ENCODE measurements around the gene CDH4. TPM values are rescaled to one million over a fixed set of nuclear protein-coding genes. Genes with fewer than 3 reads are reported as not detected.

CDH4 gene
- total and polyA plus RNA-seq, 2 of the 13 experiments (the other 11 are each of a cell fraction or from before 2014, with no cell fraction given), result not detected

DNA sequence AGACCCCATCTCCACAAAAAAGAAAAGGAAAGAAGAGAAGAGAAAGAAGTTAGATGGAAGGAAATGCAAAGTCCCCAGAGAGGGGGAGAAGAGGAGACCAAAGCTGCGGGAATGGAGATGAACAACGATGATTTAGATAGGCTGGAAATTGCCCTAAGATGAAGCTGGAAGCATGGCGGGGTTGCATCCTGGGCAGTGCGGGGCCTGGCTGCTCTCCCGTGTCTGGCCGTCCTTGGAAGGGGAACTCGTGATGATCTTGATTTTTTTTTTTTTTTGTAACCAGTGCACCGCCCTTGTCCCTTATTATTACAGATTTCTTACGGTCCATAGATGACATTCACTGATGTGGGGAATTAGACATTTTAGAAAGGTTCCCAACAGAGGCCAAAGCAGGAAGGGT is 276.5 kb downstream of the CDH4 start:
- BruUV-seq (replicated peaks), result no TSS peak
- Histone ChIP-seq H3K9me3 (ENCODE audit: low read length) (no peaks in the 10 kb centered on the region), H3K27me3 (ENCODE audit: control insufficient read depth in 1 of 2, insufficient read depth in 2 of 2, low read length in 2 of 2) (peaks cover 8 to 47% of the 10 kb centered on the region in 2 experiments; a peak in 4 of 5 replicates), H4K20me1 (ENCODE audit: insufficient read depth, low read length) (no peaks in the 10 kb centered on the region; the same call in 1 of the 2 replicates), H3K79me2 (ENCODE audit: insufficient read depth, low read length) (no peaks in the 10 kb centered on the region), H3K4me3 (replicated peaks in 1 of 3; ENCODE audit: insufficient read depth in 1 of 3, low read depth in 2 of 3, low read length in 3 of 3) (no peak overlapping the region), H2AFZ (ENCODE audit: low read length) (no peak overlapping the region), H3K9ac (ENCODE audit: insufficient read depth, low read depth, low read length) (no peak overlapping the region), H3K36me3 (replicated peaks in 1 of 2; ENCODE audit: control insufficient read depth in 1 of 2, insufficient read depth in 2 of 2, low read length in 2 of 2) (no peaks in the 10 kb centered on the region), H3K4me1 (ENCODE audit: insufficient read depth, low read length) (no peaks in the 10 kb centered on the region), H3K4me2 (ENCODE audit: low read depth, low read length) (no peak overlapping the region), H3K27ac (ENCODE audit: extremely low read length, insufficient read depth, low read length) (no peak overlapping the region)
- ChIA-PET CTCF (ENCODE audit: low intra/inter-chr PET ratio, low total read pairs) (no interaction called here), POLR2A (no interaction called here)
- WGBS (ENCODE audit: low lambda C conversion rate), result 23% methylated on average over 9 of the region's 9 CpGs
- ATAC-seq, result no peak
- no peak for TF ChIP-seq ONECUT2 (CRISPR knock-in tag; IDR thresholded peaks at IDR 0.05)
- no peak for TF ChIP-seq ZFP82 (CRISPR knock-in tag; IDR thresholded peaks at IDR 0.05; ENCODE audit: borderline replicate concordance)
- TF ChIP-seq ZNF136 (CRISPR knock-in tag; IDR thresholded peaks at IDR 0.05; ENCODE audit: low read depth), result no peak
- no peak for TF ChIP-seq ZNF790 (CRISPR knock-in tag; IDR thresholded peaks at IDR 0.05; ENCODE audit: borderline replicate concordance)
- TF ChIP-seq MXI1 (IDR thresholded peaks at IDR 0.05; ENCODE audit: borderline replicate concordance, low read depth, low read length), result no peak
- TF ChIP-seq PAWR (CRISPR knock-in tag; IDR thresholded peaks at IDR 0.05; ENCODE audit: borderline replicate concordance), result no peak
- TF ChIP-seq ZSCAN30 (CRISPR knock-in tag; IDR thresholded peaks at IDR 0.05), result no peak
- in situ Hi-C loops (cut with HindIII; ENCODE audit: extremely low pct_ligation_motif_present, low pct_unique_long_range_greater_than_20kb), result no loop called here
- FAIRE-seq, result no peak
- no peak for DNase-seq (ENCODE audit: low spot score)
- intact Hi-C loops (cut with micrococcal nuclease; ENCODE audit: unreplicated experiment), result no loop called here

DNA sequence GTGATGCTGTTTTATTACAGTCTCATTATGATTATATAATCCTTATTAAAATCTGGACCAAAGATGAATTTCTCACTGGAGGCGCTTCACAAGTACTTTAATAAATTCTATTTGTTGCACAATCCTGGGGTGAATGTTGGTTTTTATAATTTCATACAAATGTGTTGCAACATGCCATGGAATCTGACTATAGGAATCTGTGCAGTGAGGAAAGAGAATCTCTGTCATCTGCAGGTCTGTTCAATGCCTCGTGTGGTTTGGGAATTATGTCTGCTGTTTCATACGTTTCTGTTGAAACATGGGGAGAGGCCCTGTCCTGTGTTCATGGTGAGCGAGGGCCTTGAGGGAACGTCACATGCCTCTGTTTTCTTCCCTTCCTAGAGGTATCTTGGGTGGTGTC is 277.3 kb downstream of the CDH4 start:
- ATAC-seq (no peak), DNase-seq (ENCODE audit: low spot score) (no peak), FAIRE-seq (no peak)
- H3K27me3 ChIP-seq (ENCODE audit: control insufficient read depth in 1 of 2, insufficient read depth in 2 of 2, low read length in 2 of 2), result peaks cover 9 to 47% of the 10 kb centered on the region in 2 experiments; a peak in 3 of 5 replicates
- no peaks in the 10 kb centered on the region; the same call in 1 of the 2 replicates for H4K20me1 ChIP-seq (ENCODE audit: insufficient read depth, low read length)
- whole genome bisulfite sequencing (ENCODE audit: low lambda C conversion rate), result 4% methylated on average over 5 of the region's 5 CpGs
- no peak overlapping the region for H3K9ac ChIP-seq (ENCODE audit: insufficient read depth, low read depth, low read length)
- no peaks in the 10 kb centered on the region for H3K79me2 ChIP-seq (ENCODE audit: insufficient read depth, low read length)
- intact Hi-C loops (cut with micrococcal nuclease; ENCODE audit: unreplicated experiment), result no loop called here
- H3K4me3 ChIP-seq (replicated peaks in 1 of 3; ENCODE audit: insufficient read depth in 1 of 3, low read depth in 2 of 3, low read length in 3 of 3), result no peak overlapping the region
- H3K4me1 ChIP-seq (ENCODE audit: insufficient read depth, low read length), result no peaks in the 10 kb centered on the region
- in situ Hi-C loops (cut with HindIII; ENCODE audit: extremely low pct_ligation_motif_present, low pct_unique_long_range_greater_than_20kb), result no loop called here
- H2AFZ ChIP-seq (ENCODE audit: low read length), result no peak overlapping the region
- no peaks in the 10 kb centered on the region for H3K36me3 ChIP-seq (replicated peaks in 1 of 2; ENCODE audit: control insufficient read depth in 1 of 2, insufficient read depth in 2 of 2, low read length in 2 of 2)
- TF ChIP-seq THYN1 (CRISPR knock-in tag; IDR thresholded peaks at IDR 0.05; ENCODE audit: borderline replicate concordance, low read depth) (no peak), CEBPB (IDR thresholded peaks at IDR 0.05; ENCODE audit: borderline replicate concordance, low read depth, low read length) (peak; percentile 64; the same call in 1 of the 2 replicates)
- TF ChIP-seq, protein P1, sequence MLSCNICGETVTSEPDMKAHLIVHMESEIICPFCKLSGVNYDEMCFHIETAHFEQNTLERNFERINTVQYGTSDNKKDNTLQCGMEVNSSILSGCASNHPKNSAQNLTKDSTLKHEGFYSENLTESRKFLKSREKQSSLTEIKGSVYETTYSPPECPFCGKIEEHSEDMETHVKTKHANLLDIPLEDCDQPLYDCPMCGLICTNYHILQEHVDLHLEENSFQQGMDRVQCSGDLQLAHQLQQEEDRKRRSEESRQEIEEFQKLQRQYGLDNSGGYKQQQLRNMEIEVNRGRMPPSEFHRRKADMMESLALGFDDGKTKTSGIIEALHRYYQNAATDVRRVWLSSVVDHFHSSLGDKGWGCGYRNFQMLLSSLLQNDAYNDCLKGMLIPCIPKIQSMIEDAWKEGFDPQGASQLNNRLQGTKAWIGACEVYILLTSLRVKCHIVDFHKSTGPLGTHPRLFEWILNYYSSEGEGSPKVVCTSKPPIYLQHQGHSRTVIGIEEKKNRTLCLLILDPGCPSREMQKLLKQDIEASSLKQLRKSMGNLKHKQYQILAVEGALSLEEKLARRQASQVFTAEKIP (CRISPR knock-in tag; IDR thresholded peaks at IDR 0.05; ENCODE audit: borderline replicate concordance), result no peak
- H3K9me3 ChIP-seq (ENCODE audit: low read length), result no peaks in the 10 kb centered on the region
- ChIA-PET POLR2A (no interaction called here), CTCF (ENCODE audit: low intra/inter-chr PET ratio, low total read pairs) (no interaction called here)
- BruUV-seq (replicated peaks), result no TSS peak
- H3K27ac ChIP-seq (ENCODE audit: extremely low read length, insufficient read depth, low read length), result no peak overlapping the region
- no peak overlapping the region for H3K4me2 ChIP-seq (ENCODE audit: low read depth, low read length)

Measured in HepG2 (cell line).